Kidney (tissue), 14 donors: ENCODE measurements around the gene UNC5A. TPM values are rescaled to one million over a fixed set of nuclear protein-coding genes. Genes with fewer than 3 reads are reported as not detected.

Source experiments
- DNase-seq, 5 donors: peaks; one replicate each; pipeline ENCODE4 v3.0.0-alpha.2; 2013 to 2020
- FAIRE-seq: peaks from 2 replicates; lab custom pipeline; 2012; peaks lifted over from hg19 to GRCh38; lab: Jason Lieb, UNC
- H3K27ac ChIP-seq, 2 donors: one replicate each; pipeline ENCODE4 v1.7.0; 2013; ENCODE audit warnings: low read depth in 2 of 2, low read length in 2 of 2, inconsistent platforms in 1 of 2
- H3K27me3 ChIP-seq: one replicate; pipeline ENCODE4 v1.7.1; 2013; ENCODE audit warnings: low read length, inconsistent platforms; ENCODE audit not compliant: control insufficient read depth, insufficient read depth
- H3K36me3 ChIP-seq, 3 donors: one replicate each; pipeline versions ENCODE4 v1.7.0 to v1.7.1; 2013; ENCODE audit warnings: low read length in 3 of 3, control low read depth in 1 of 3, inconsistent platforms in 1 of 3; ENCODE audit not compliant: insufficient read depth in 3 of 3, control insufficient read depth in 2 of 3
- H3K4me1 ChIP-seq, 3 donors: one replicate each; pipeline versions ENCODE4 v1.7.0 to v1.7.1; 2013; ENCODE audit warnings: low read length in 3 of 3, inconsistent platforms in 1 of 3, low read depth in 1 of 3; ENCODE audit not compliant: control insufficient read depth in 2 of 3, insufficient read depth in 2 of 3
- H3K4me3 ChIP-seq, 3 donors: one replicate each; pipeline versions ENCODE4 v1.7.0 to v1.8.1; 2013; ENCODE audit warnings: low read length in 3 of 3, control low read depth in 1 of 3, inconsistent platforms in 1 of 3
- H3K9ac ChIP-seq, 3 donors: one replicate each; pipeline versions ENCODE4 v1.7.0 to v1.7.1; 2013; ENCODE audit warnings: low read length in 3 of 3, control low read depth in 1 of 3, inconsistent platforms in 1 of 3
- H3K9me3 ChIP-seq, 3 donors: one replicate each; pipeline versions ENCODE4 v1.7.0 to v1.7.1; 2013; ENCODE audit warnings: low read length in 3 of 3, control low read depth in 1 of 3, inconsistent platforms in 1 of 3; ENCODE audit not compliant: control insufficient read depth in 2 of 3, insufficient read depth in 1 of 3
- intact Hi-C: fragments of 100-400 bp; cut with DNase I; formaldehyde crosslinking; loops from one replicate; pipeline ENCODE4 v1.11.1; 2022
- polyA plus RNA-seq: library from polyadenylated mRNA; stranded (reverse); fragments of 350-450 nt; fragmentation: Illumina TruSeq; extraction: RNeasy Lipid Tissue Mini Kit (QIAGEN cat#74804); gene quantifications from one replicate; pipeline ENCODE4 v1.2.3, GENCODE V29; 2014; ENCODE audit warnings: low read depth, low replicate concordance; ENCODE audit not compliant: insufficient read depth
- total RNA-seq: library from RNA; stranded (reverse); fragmentation: NEBNext Ultra II Directional; extraction: Animal tissue kit (Norgen Biotek cat#: 25700); gene quantifications from one replicate; pipeline ENCODE4 v1.2.1, GENCODE V29; 2021
- TF ChIP-seq, protein P1 (sequence below): IDR thresholded peaks from 3 replicates; pipeline ENCODE4 v1.5.1; 2012; ENCODE audit warnings: mild to moderate bottlenecking, moderate library complexity, borderline replicate concordance; ENCODE audit not compliant: insufficient read depth; ENCODE audit errors: extremely low read depth
- donor health status: control.
- donor health status: control.
- donor health status: control.
- donor health status: control.
- donor health status: control.
- donor health status: DM: yes; HTN: yes; CAD: no.
- donor health status: Normal renal cell carcinoma (clear cell type).

Gene UNC5A
- total and polyA plus RNA-seq, 2 donors from 2014 or later: 1.5 TPM; not detected in 1

DNA sequence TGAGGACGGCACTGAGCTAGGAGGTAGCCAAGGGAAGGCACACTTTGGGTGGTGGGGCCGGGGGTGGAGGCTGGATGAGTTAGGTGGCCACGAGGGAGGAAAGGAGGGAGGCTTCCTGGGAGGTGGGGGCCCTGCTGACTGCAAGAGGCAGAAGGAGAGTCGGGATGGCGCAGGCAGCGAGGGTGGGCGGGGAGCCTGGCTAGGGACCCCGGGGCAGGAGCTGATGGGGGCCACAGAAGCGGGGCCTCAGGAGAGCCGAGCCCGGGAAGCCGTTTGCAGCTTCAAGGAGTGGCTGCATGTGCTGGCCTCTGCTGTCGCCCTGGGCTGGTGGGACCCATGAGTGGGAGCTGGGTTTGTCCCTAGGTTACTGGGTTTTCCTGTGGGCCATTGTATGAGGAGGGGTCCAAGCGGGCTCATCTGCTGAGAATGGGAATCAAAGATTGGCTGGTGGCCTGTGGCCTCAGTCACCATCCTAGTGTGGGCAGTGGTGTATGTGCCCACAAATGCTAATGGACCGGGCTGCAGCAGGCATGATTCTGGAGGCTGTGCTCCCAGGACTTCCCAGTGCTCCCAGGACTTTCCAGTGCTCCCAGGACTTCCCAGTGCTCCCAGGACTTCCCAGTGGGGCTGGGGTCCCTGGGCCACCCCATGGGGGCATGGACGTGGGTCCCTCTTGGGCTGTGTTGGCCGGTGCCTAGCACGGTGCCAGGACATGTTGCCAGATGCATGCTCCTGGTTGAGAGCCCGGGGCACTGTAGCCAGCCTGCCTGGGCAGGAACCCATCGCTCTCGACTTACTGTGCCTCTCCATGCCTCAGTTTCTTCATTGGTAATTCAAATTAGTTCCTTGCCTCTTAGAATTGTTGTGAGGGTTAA, 40.2 kb downstream of the UNC5A start:
- TF ChIP-seq, protein P1, sequence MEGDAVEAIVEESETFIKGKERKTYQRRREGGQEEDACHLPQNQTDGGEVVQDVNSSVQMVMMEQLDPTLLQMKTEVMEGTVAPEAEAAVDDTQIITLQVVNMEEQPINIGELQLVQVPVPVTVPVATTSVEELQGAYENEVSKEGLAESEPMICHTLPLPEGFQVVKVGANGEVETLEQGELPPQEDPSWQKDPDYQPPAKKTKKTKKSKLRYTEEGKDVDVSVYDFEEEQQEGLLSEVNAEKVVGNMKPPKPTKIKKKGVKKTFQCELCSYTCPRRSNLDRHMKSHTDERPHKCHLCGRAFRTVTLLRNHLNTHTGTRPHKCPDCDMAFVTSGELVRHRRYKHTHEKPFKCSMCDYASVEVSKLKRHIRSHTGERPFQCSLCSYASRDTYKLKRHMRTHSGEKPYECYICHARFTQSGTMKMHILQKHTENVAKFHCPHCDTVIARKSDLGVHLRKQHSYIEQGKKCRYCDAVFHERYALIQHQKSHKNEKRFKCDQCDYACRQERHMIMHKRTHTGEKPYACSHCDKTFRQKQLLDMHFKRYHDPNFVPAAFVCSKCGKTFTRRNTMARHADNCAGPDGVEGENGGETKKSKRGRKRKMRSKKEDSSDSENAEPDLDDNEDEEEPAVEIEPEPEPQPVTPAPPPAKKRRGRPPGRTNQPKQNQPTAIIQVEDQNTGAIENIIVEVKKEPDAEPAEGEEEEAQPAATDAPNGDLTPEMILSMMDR: no peak
- Histone ChIP-seq H3K27ac (no peak overlapping the region), H3K9me3 (no peaks in the 10 kb centered on the region), H3K4me3 (no peak overlapping the region), H3K4me1 (no peaks in the 10 kb centered on the region), H3K9ac (no peak overlapping the region), H3K36me3 (no peaks in the 10 kb centered on the region), H3K27me3 (no peaks in the 10 kb centered on the region)
- intact Hi-C loops: no loop called here
- FAIRE-seq (no peak), DNase-seq (peak in 1 of 5 donors; percentile 54)

DNA sequence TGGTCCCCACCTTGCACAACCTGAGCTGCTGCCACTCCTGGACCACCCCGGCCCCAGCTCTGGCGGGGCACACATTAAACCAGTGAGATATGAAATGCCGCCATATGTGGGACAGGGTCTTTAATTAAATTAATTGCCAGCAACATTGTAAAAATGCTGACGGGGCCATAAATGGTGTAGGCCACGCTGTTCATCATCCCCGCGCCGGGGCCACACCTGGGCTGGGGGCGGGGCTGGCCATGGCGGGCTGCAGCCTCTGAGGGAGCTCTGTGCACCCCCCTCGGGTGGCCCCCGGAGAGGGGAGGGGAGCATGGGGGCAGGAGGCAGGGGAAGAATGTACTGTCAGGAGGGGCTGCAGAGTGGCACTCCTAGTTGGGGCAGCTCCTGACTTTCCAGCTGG, 41.0 kb downstream of the UNC5A start:
- no peak for FAIRE-seq
- peak in 1 of 5 donors; percentile 58 for DNase-seq

DNA sequence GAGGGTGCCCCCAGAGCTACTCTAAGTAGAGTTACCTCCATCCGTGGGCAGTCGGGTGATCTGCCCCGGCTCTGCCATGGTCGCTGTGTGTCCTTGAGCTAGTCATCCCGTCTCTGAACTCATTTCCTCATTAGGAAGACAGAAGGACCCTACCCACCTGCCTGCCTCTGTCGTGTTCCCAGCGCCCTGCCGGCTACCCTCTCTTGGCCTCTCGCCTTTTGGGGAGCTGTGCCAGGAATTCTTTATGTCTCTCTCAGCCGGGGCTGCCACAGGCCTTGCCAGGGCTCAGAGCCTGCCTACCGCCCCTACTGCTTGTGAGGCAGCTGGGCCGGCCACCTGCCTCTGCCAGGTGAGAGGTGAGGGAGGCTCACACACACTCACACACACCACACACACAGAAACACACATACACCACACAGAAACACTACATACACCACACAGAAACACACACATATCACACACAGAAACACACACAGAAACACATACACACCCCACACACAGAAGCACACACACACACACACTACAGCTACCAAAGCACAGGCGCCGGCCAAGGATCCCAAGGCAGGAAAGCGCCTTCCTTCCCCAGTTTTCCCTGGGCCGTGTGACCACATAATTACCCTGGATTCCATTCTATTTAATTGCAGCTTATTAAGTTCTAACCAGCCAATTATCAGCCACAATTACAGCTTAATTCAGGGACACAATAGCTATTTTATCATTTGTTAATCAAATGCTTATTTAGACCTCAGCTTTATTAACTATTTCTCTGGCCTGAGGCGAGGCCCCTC, 41.7 kb downstream of the UNC5A start:
- no peaks in the 10 kb centered on the region for H3K27me3 ChIP-seq
- H3K36me3 ChIP-seq: no peaks in the 10 kb centered on the region
- no peak overlapping the region for H3K9ac ChIP-seq
- H3K4me1 ChIP-seq: no peaks in the 10 kb centered on the region
- DNase-seq (no peak), FAIRE-seq (no peak)
- TF ChIP-seq, protein P1: no peak
- intact Hi-C loops: no loop called here
- H3K4me3 ChIP-seq: no peak overlapping the region
- H3K27ac ChIP-seq: no peak overlapping the region
- H3K9me3 ChIP-seq: no peaks in the 10 kb centered on the region

More for the DNA sequence above, 41.0 kb downstream of the UNC5A start:
- Histone ChIP-seq H3K4me3 (no peak overlapping the region), H3K9me3 (no peaks in the 10 kb centered on the region), H3K27ac (no peak overlapping the region), H3K27me3 (no peaks in the 10 kb centered on the region), H3K4me1 (no peaks in the 10 kb centered on the region), H3K36me3 (no peaks in the 10 kb centered on the region), H3K9ac (no peak overlapping the region)
- intact Hi-C loops: no loop called here
- TF ChIP-seq, protein P1: no peak
